AG04450 (cell line): ENCODE data around the gene NES. TPM values are rescaled to one million over a fixed set of nuclear protein-coding genes. Genes with fewer than 3 reads are reported as not detected.

Source experiments
- CTCF ChIA-PET: fragments of 300-600, 350-600 bp; formaldehyde crosslinking; extraction: SDS; loops from one replicate; lab custom pipeline; 2022; ENCODE audit warnings: antibody characterized with exemption, inconsistent platforms; lab: Charles Lee
- POLR2A ChIA-PET: fragments of 350-600 bp; formaldehyde crosslinking; extraction: SDS; loops from one replicate; lab custom pipeline; 2021; ENCODE audit warnings: antibody characterized with exemption, inconsistent platforms; lab: Yijun Ruan, JAX
- DNase-seq: peaks from one replicate; pipeline ENCODE4 v3.0.0-alpha.2; 2011; ENCODE audit warnings: low read depth, low spot score
- H3K27ac ChIP-seq: one replicate; pipeline ENCODE4 v1.5.1; 2012; ENCODE audit warnings: low read depth, low read length, control low read depth
- H3K27me3 ChIP-seq: one replicate; pipeline ENCODE4 v1.6.0; 2012; ENCODE audit warnings: low read length; ENCODE audit not compliant: control insufficient read depth, insufficient read depth
- H3K4me3 ChIP-seq: 2 replicates; pipeline ENCODE4 v1.5.1; 2011; ENCODE audit warnings: mild to moderate bottlenecking, low read depth, low read length, control low read depth
- H3K9me3 ChIP-seq: 2 replicates; pipeline ENCODE4 v1.5.1; 2012; ENCODE audit warnings: low read length; ENCODE audit not compliant: control insufficient read depth, insufficient read depth
- CTCF ChIP-seq: IDR thresholded peaks from 2 replicates; pipeline ENCODE4 v1.5.1; 2011; ENCODE audit warnings: low read depth, low read length, control low read depth, inconsistent platforms
- polyA plus RNA-seq: library from polyadenylated mRNA; depleted of rRNA; stranded (reverse); fragments of >200 nt; gene quantifications from 2 replicates; pipeline ENCODE4 v1.2.3, GENCODE V29; 2011

The NES gene
- polyA plus RNA-seq, 1 experiment, result 15.7 TPM

GRCh38 chr1:156670359-156670758 lies 6.8 kb downstream of the NES start:
- no peak for TF ChIP-seq CTCF
- no peak overlapping the region for H3K4me3 ChIP-seq
- DNase-seq, result no peak
- CTCF ChIA-PET, result interaction anchor here (0.8 to 2.2 kb wide), 3 partner anchors 10 to 56 kb away, joined by 3 to 11 read pairs (median 6); no protein-coding TSS in a partner anchor
- no peak overlapping the region for H3K27ac ChIP-seq
- H3K27me3 ChIP-seq, result no peaks in the 10 kb centered on the region
- POLR2A ChIA-PET, result no interaction called here
- H3K9me3 ChIP-seq, result no peaks in the 10 kb centered on the region; the same call in 1 of the 2 replicates

- Histone ChIP-seq H3K27ac (no peak overlapping the region), H3K27me3 (no peaks in the 10 kb centered on the region), H3K9me3 (no peaks in the 10 kb centered on the region; the same call in 1 of the 2 replicates), H3K4me3 (no peak overlapping the region)
- CTCF ChIA-PET, result interaction anchor here (0.8 to 2.2 kb wide), 2 partner anchors 9 to 19 kb away, joined by 6 to 11 read pairs; no protein-coding TSS in a partner anchor
- no peak for DNase-seq
- POLR2A ChIA-PET, result no interaction called here
- TF ChIP-seq CTCF, result no peak
These were observed 7.4 kb downstream of the NES start for GRCh38 chr1:156669794-156670193.

- Histone ChIP-seq H3K27ac (no peak overlapping the region), H3K9me3 (no peaks in the 10 kb centered on the region; the same call in 1 of the 2 replicates), H3K4me3 (no peak overlapping the region), H3K27me3 (no peaks in the 10 kb centered on the region)
- CTCF ChIA-PET, result interaction anchor here (1.1 kb wide), 1 partner anchor 9 kb away, joined by 3 read pairs; no protein-coding TSS in a partner anchor
- no peak for TF ChIP-seq CTCF
- POLR2A ChIA-PET, result no interaction called here
- no peak for DNase-seq
These were observed 8.2 kb downstream of the NES start for GRCh38 chr1:156668801-156669637.

GRCh38 chr1:156667968-156668709 lies 9.1 kb downstream of the NES start:
- Histone ChIP-seq H3K27me3 (no peaks in the 10 kb centered on the region), H3K27ac (peak overlapping the region; percentile 57), H3K4me3 (no peak overlapping the region), H3K9me3 (no peaks in the 10 kb centered on the region; the same call in 1 of the 2 replicates)
- no peak for DNase-seq
- POLR2A ChIA-PET, result interaction anchor here (0.9 kb wide), 1 partner anchor 28 kb away, joined by 3 read pairs; no protein-coding TSS in a partner anchor
- CTCF ChIA-PET, result interaction anchor here (0.9 to 1.2 kb wide), 4 partner anchors 8 to 21 kb away, joined by 3 to 6 read pairs (median 4); no protein-coding TSS in a partner anchor
- no peak for TF ChIP-seq CTCF
